HCT116 (cell line): ENCODE measurements around the gene CEP43. TPM values are rescaled to one million over a fixed set of nuclear protein-coding genes. Genes with fewer than 3 reads are reported as not detected.

Source experiments
- CBX3 ChIP-seq: IDR thresholded peaks from 2 replicates; pipeline ENCODE4 v1.6.1; 2012; ENCODE audit warnings: low read depth
- CEBPB ChIP-seq: IDR thresholded peaks from 2 replicates; pipeline ENCODE4 v1.6.1; 2012; ENCODE audit warnings: low read depth
- EZH2phosphoT487 ChIP-seq: fragments of 200-600 bp; IDR thresholded peaks from 2 replicates; pipeline ENCODE4 v1.6.1; 2018; ENCODE audit warnings: antibody characterized with exemption, borderline replicate concordance
- MAX ChIP-seq: IDR thresholded peaks from 2 replicates; pipeline ENCODE4 v1.6.1; 2012
- SIN3A ChIP-seq: IDR thresholded peaks from 2 replicates; pipeline ENCODE4 v1.6.1; 2012; ENCODE audit warnings: low read depth
- SP1 ChIP-seq: IDR thresholded peaks from 2 replicates; pipeline ENCODE4 v1.6.1; 2012; ENCODE audit warnings: low read depth
- TCF7L2 ChIP-seq: IDR thresholded peaks from 2 replicates; pipeline ENCODE4 v1.7.0; 2011; ENCODE audit warnings: borderline replicate concordance, inconsistent platforms; ENCODE audit not compliant: insufficient read depth, insufficient read length; ENCODE audit errors: extremely low read depth
- YY1 ChIP-seq: IDR thresholded peaks from 2 replicates; pipeline ENCODE4 v1.6.1; 2011; ENCODE audit warnings: low read length, low read depth, moderate library complexity, mild to moderate bottlenecking; ENCODE audit not compliant: insufficient replicate concordance; ENCODE audit errors: extremely low read depth
- ZNF274 ChIP-seq: fragments of 200-500 bp; sonication (Bioruptor generic); IDR thresholded peaks from 2 replicates; pipeline ENCODE4 v1.6.1; 2014; ENCODE audit warnings: mild to moderate bottlenecking, low read depth, low read length, inconsistent platforms
- total RNA-seq: library from RNA; stranded (reverse); gene quantifications from one replicate; pipeline ENCODE4 v1.2.1, GENCODE V29; 2021; ENCODE audit not compliant: unreplicated experiment
- TF ChIP-seq, protein P1 (sequence below): IDR thresholded peaks from 2 replicates; pipeline ENCODE4 v1.6.1; 2012; ENCODE audit warnings: low read depth

The CEP43 gene
- total RNA-seq, 1 experiment from 2014 or later = 15.8 TPM

DNA sequence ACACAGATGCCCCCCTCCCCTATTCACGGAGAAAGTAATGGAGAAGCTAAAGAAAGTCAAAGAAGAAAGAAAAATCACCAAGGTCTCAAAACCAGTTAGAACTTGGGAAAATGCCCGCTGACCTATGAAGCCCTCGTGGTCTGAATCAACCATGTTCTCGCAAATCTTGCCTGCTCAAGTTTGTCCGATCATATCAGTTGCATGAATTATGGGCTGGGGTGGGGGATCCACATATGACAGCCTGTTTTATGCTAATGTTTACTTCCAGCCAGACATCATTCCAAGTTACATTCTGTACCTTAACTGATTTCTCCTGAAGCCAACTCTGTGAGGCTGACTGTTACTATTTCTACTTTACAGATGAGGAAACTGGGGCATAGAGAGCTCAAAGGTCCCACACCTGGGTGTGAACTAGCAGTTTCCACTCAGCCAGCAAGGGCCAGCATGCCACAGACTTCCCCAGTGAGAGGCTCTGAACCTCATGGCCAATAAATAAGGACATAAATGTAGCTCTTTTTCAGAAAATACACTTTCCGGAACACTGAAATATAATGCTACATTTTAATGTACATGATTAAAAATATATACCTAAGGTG lies 45.0 kb upstream of the CEP43 start (continued):
- TF ChIP-seq, protein P1, sequence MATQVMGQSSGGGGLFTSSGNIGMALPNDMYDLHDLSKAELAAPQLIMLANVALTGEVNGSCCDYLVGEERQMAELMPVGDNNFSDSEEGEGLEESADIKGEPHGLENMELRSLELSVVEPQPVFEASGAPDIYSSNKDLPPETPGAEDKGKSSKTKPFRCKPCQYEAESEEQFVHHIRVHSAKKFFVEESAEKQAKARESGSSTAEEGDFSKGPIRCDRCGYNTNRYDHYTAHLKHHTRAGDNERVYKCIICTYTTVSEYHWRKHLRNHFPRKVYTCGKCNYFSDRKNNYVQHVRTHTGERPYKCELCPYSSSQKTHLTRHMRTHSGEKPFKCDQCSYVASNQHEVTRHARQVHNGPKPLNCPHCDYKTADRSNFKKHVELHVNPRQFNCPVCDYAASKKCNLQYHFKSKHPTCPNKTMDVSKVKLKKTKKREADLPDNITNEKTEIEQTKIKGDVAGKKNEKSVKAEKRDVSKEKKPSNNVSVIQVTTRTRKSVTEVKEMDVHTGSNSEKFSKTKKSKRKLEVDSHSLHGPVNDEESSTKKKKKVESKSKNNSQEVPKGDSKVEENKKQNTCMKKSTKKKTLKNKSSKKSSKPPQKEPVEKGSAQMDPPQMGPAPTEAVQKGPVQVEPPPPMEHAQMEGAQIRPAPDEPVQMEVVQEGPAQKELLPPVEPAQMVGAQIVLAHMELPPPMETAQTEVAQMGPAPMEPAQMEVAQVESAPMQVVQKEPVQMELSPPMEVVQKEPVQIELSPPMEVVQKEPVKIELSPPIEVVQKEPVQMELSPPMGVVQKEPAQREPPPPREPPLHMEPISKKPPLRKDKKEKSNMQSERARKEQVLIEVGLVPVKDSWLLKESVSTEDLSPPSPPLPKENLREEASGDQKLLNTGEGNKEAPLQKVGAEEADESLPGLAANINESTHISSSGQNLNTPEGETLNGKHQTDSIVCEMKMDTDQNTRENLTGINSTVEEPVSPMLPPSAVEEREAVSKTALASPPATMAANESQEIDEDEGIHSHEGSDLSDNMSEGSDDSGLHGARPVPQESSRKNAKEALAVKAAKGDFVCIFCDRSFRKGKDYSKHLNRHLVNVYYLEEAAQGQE = no peak
- TF ChIP-seq ZNF274 = no peak
- no peak for TF ChIP-seq CEBPB
- no peak for TF ChIP-seq MAX
- no peak for TF ChIP-seq TCF7L2
- TF ChIP-seq CBX3 = no peak
- TF ChIP-seq SP1 = no peak
- no peak for TF ChIP-seq SIN3A
- TF ChIP-seq YY1 = no peak
- TF ChIP-seq EZH2phosphoT487 = no peak
- TF ChIP-seq, all 23 proteins: peak for 0
